ENCODE data around the gene THAP8.

- TF ChIP-seq CTCF (optimal IDR thresholded peaks at IDR 0.05 in 1 of 3, IDR thresholded peaks at IDR 0.05 in 1 of 3, conservative IDR thresholded peaks at IDR 0.05 in 1 of 3; ENCODE audit: extremely low read depth in 1 of 3, insufficient read depth in 2 of 3, low read length in 3 of 3) (no peak), EZH2 (IDR thresholded peaks at IDR 0.05; ENCODE audit: low read length) (no peak)
Observed at GRCh38 chr19:35996777-35997176, 57.3 kb downstream of the THAP8 start.

Data from keratinocyte (primary cell).